ENCODE measurements around the gene FOSB.
A peak's percentile ranks its signal among the peaks of the same experiment; 100 is the strongest.
"Not testable (repeated sequence)": the region's sequence is repeated elsewhere in the genome, so short reads cannot be mapped to it uniquely, and the experiment has no call there.

Gene FOSB

GRCh38 chr19:45467456-45468158 is at the start of gene FOSB:
FOSB (plus strand) TSS chr19:45467996; CDS start chr19:45468587, 591 bp downstream.
- peak; percentile 77 for DNase-seq

DNA sequence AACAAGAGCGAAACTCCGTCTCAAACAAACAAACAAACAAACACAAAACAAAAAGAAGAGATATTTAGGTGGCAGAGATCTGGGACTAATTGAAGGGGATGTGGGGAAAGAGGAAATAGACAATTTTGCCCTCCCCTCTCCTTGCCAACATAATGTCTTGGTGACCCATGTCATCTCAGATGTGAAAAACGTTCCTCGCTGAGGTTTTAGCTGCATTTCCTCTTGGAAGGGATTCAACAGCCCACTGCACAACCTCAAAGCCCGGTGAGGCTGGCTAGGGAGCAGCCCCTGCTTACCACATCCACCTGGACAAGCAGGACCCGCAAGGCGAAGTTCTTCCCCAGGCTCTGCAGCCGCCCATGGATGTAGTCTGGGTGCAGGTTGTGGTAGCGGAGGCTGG is 49.0 kb upstream of the FOSB start:
- DNase-seq = no peak

GRCh38 chr19:45419396-45419795 is 48.4 kb upstream of the FOSB start:
- DNase-seq = peak; percentile 59

GRCh38 chr19:45419895-45420294 is 47.9 kb upstream of the FOSB start:
- no peak for DNase-seq

DNA sequence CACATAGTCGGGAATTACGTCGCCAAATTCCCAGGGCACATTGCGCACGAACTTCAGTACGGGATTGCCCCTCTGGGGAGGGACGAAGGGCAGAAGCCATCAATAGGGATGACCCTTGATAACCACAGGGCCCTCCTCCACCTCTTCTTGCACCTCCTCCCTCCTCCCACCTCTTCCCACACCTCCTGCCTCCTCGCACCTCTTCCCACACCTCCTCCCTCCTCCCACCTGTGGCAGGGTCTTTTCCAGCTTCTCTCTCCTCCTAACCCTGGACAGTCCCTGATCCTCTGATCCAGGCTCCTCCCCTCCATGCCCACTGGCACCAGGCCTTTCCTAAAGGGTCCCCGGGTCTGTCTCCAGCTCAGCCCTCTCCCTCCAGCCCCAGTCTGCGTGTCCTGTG is 47.4 kb upstream of the FOSB start:
- DNase-seq = no peak

DNA sequence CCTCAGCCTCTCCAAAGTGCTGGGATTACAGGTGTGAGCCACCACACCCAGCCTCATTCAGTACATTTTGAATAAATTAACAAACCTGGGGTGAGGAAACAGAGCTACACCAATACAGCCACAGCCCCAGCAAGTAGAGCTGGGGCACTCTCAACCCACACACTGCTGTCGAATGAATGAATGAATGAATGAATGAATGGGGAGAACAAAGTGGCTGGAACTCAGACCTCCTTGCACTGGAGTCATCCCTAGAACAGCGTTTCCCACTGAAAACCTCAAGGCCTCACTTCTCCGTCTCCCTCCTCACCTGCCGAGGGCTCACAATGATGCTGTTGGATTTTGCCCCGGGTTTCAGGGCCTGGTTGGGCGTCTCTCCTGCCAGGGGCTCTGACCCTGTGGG is 46.9 kb upstream of the FOSB start:
- no peak for DNase-seq

GRCh38 chr19:45421947-45422498 is 45.8 kb upstream of the FOSB start:
- no peak for DNase-seq

DNA sequence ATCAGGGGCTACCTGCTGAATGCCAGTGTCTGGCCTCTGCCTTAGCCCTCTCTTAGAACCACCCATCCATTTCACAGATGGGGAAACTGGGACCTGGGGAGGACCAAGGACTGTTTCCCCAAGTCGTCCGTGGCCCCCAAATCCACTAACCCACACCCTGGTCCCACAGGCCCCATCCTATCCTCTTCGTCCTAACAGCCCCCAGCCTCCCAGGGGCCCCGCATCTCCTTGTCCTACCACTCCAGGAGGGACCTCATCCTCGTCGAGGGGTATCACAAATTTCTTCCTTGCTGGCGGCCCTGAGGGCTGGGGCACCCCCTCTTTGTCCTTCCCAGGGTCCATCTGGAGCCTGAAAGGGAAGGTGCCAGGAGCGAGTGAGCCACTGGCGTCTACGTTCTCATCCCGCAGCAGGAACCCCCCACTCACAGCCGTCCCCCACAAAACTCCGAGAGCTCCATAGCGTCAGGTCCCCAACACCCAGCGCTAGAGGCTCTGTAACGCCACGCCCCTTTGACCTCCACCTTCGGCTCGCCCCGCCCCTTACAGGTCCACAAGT is 44.7 kb upstream of the FOSB start:
- no peak for DNase-seq

DNA sequence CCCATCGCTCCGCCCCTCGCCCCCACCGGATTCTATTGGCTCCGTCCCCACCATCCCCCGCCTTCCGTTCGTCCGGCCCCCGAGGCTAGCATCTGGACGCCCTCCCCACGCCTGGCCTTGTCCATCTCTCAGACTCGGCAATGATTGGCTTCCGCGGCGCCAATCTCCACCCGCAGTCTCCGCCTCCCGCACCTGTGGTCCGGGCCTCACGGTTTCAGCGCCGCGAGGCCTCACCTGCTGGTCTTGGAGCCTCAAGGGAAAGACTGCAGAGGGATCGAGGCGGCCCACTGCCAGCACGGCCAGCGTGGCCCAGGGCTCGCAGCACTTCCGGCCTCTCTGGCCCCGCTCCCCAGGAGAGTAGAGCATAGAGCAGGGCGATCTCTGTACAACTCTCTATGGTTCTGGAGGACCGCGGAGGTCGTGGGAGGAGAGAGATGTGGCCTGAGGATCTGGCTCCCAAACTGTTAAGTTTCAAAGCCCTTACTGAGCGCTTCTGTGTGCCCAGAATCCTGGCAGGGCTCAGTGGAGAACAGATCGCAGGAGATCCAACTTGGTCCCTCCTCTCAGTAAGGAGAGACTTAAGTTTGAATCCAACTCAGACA is 44.1 kb upstream of the FOSB start, which contains the start of gene ERCC1:
ERCC1 (minus strand) TSS at position 329 of the 602 bp plus-strand sequence. CDS start 543 bp downstream, outside the sequence.
- DNase-seq = peak; percentile 92

GRCh38 chr19:45424191-45425058 is 43.4 kb upstream of the FOSB start:
- peak; percentile 40 for DNase-seq

DNA sequence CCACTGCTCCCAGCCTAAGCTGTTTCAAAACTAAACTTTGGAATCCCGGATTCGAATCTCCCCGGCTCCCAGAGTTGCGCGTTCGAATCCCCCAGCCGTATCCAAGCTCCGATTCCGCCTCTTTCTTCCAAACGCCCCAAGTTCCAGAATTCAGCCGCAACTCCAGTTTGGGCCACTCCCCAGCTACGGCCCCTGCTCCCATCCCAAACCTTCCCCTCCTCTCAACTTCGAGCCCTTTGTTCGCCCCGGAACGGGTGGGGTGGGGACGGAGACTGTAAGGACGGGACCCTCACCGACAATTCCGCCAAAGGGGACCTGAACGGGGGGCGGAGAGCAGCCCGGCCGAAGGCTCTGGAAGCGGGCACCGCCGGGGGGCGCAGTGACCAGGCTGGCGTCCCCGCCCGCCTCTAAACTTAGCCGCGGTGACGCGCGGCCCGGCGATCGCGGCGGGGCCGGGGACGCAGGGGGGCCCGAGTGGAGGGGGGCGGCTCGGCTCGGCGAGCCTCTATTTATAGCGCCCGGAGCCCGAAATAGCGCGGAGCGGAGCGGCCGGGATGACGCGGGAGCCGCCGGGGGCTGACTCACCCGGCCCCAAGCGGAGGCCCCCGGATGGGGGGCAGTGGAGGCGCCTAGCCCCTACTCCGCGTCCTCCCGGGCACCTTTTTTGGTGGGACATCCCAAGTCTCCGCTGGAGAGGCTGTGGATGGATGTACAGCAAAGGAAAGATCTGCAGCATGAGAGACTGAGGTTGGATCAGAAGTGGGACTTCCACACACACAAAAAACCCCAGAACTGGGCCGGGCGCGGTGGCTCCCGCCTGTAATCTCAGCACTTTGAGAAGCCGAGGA is 39.2 kb upstream of the FOSB start:
- no peak for DNase-seq

GRCh38 chr19:45429896-45430295 is 37.9 kb upstream of the FOSB start:
- DNase-seq = not testable (repeated sequence)

- not testable (repeated sequence) for DNase-seq
These were observed 36.8 kb upstream of the FOSB start for GRCh38 chr19:45431008-45431407.

GRCh38 chr19:45432543-45432942 is 35.3 kb upstream of the FOSB start:
- not testable (repeated sequence) for DNase-seq

DNA sequence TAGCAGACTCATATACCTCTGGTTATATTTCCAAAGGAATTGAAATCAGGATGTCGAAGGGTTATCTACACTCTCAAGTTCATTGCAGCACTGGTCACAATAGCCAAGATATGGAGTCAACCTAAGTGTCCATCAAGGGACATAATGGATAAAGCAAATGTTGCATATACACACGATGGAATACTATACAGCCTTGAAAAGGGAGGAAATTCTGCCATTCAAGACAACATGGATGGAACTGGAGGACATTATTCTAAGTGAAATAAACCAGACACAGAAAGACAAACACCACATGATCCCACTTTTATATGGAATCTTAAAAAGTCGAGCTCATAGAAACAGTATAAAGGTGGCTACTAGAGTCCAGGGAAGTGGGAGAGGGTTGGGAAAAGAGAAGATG is 30.5 kb upstream of the FOSB start:
- DNase-seq = no peak

GRCh38 chr19:45439190-45439568 is 28.6 kb upstream of the FOSB start:
- no peak for DNase-seq

GRCh38 chr19:45439569-45440258 is 28.1 kb upstream of the FOSB start:
- DNase-seq = peak; percentile 19

- no peak for DNase-seq
These were observed 27.5 kb upstream of the FOSB start for GRCh38 chr19:45440259-45440638.

- no peak for DNase-seq
These were observed 26.7 kb upstream of the FOSB start for GRCh38 chr19:45440873-45441654.

- DNase-seq = no peak
These were observed 25.4 kb upstream of the FOSB start for GRCh38 chr19:45442408-45442777.

All from DMS 273 treated with DMSO at 0.1 percent for 48 hours (cell line).